ENCODE data around the gene SLC24A3. TPM values are rescaled to one million over a fixed set of nuclear protein-coding genes. Genes with fewer than 3 reads are reported as not detected.

SLC24A3 gene
- polyA plus RNA-seq, 1 donor: 9.9 TPM

GRCh38 chr20:19381947-19382346 is 169.5 kb downstream of the SLC24A3 start:
- DNase-seq: no peak
- Histone ChIP-seq H3K27ac (ENCODE audit: low read length) (no peak overlapping the region), H3K4me3 (ENCODE audit: low read length) (no peak overlapping the region), H3K36me3 (ENCODE audit: control insufficient read depth, insufficient read depth, low read length) (no peaks in the 10 kb centered on the region), H3K4me1 (ENCODE audit: control insufficient read depth, insufficient read depth, low read length) (no peaks in the 10 kb centered on the region), H3K27me3 (ENCODE audit: control insufficient read depth, insufficient read depth, low read length) (no peaks in the 10 kb centered on the region), H3K9me3 (ENCODE audit: control insufficient read depth, low read depth, low read length) (no peaks in the 10 kb centered on the region)
- WGBS (ENCODE audit: insufficient coverage, low lambda C conversion rate): 86% methylated on average over 4 of the region's 10 CpGs

DNA sequence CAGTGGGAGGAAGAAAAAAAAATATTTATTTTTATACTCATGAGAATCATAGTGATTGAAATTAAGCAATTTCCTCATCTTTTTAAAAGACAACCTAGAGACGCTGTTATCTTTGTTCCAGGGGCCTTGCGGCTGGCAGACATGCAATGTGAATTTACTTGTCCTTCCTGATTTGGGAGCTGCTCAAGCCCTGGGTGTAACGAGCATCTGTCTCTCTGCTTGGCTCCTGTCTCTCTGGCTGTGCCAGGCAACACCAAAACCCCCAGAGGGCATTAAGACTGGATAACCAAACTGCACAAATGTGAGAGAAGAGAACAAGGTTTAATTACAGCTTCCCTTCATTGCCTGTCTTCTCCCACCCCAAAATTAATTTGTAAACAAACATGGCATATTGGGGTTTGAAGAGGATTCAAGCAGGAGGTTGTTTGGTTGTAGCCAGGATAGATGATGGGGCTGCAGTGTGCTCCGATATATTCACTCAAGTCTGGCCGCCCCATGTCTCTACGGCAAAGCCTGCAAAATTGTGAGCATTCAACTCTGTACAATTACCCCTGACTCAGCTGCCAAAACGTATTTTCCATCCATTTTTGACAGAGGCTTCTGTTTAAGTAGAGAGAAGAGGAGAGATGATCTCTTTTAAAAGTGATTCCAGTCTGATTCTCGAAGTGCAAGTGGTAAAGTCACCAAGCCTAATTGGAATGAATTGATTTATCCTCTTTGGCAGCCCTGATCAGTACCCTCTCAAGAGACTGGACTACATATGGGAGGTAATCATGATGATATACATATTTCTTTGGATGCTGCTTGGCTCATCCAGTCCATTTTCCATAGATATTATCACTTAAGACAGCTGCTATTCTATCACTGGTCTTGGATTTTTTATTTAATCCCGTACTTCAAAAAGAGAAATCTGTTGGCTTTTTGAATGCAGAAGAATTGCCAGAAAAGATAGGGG is 170.2 kb downstream of the SLC24A3 start:
- H3K4me1 ChIP-seq (ENCODE audit: control insufficient read depth, insufficient read depth, low read length): no peaks in the 10 kb centered on the region
- no peaks in the 10 kb centered on the region for H3K36me3 ChIP-seq (ENCODE audit: control insufficient read depth, insufficient read depth, low read length)
- no peak for DNase-seq
- H3K9me3 ChIP-seq (ENCODE audit: control insufficient read depth, low read depth, low read length): no peaks in the 10 kb centered on the region
- no peak overlapping the region for H3K27ac ChIP-seq (ENCODE audit: low read length)
- no peak overlapping the region for H3K4me3 ChIP-seq (ENCODE audit: low read length)
- 83% methylated on average over 1 of the region's 9 CpGs for WGBS (ENCODE audit: insufficient coverage, low lambda C conversion rate)
- H3K27me3 ChIP-seq (ENCODE audit: control insufficient read depth, insufficient read depth, low read length): no peaks in the 10 kb centered on the region

GRCh38 chr20:19384940-19385339 is 172.5 kb downstream of the SLC24A3 start:
- Histone ChIP-seq H3K27me3 (ENCODE audit: control insufficient read depth, insufficient read depth, low read length) (no peaks in the 10 kb centered on the region), H3K4me1 (ENCODE audit: control insufficient read depth, insufficient read depth, low read length) (no peaks in the 10 kb centered on the region), H3K36me3 (ENCODE audit: control insufficient read depth, insufficient read depth, low read length) (no peaks in the 10 kb centered on the region), H3K9me3 (ENCODE audit: control insufficient read depth, low read depth, low read length) (no peaks in the 10 kb centered on the region), H3K4me3 (ENCODE audit: low read length) (no peak overlapping the region), H3K27ac (ENCODE audit: low read length) (no peak overlapping the region)
- no peak for DNase-seq

DNA sequence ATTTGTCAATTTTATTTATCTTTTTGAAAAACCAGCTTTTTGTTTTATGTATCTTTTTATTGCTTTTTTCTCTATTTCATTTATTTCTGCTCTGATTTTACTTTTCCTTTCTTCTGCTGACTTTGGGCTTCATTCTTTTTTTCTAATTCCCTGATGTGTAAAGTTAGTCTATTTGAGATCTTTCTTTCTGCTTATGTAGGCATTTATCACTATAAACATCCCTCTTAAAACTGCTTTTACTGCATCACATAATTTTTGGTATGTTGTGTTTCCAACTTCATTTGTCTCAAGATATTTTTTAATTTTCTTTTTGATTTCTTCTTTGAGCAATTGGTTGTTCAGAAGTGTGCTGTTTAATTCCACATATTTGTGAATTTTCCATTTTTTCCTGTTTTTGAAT is 174.8 kb downstream of the SLC24A3 start:
- no peaks in the 10 kb centered on the region for H3K9me3 ChIP-seq (ENCODE audit: control insufficient read depth, low read depth, low read length)
- DNase-seq: no peak
- no peak overlapping the region for H3K4me3 ChIP-seq (ENCODE audit: low read length)
- no peaks in the 10 kb centered on the region for H3K4me1 ChIP-seq (ENCODE audit: control insufficient read depth, insufficient read depth, low read length)
- H3K27me3 ChIP-seq (ENCODE audit: control insufficient read depth, insufficient read depth, low read length): no peaks in the 10 kb centered on the region
- no peak overlapping the region for H3K27ac ChIP-seq (ENCODE audit: low read length)
- no peaks in the 10 kb centered on the region for H3K36me3 ChIP-seq (ENCODE audit: control insufficient read depth, insufficient read depth, low read length)

DNA sequence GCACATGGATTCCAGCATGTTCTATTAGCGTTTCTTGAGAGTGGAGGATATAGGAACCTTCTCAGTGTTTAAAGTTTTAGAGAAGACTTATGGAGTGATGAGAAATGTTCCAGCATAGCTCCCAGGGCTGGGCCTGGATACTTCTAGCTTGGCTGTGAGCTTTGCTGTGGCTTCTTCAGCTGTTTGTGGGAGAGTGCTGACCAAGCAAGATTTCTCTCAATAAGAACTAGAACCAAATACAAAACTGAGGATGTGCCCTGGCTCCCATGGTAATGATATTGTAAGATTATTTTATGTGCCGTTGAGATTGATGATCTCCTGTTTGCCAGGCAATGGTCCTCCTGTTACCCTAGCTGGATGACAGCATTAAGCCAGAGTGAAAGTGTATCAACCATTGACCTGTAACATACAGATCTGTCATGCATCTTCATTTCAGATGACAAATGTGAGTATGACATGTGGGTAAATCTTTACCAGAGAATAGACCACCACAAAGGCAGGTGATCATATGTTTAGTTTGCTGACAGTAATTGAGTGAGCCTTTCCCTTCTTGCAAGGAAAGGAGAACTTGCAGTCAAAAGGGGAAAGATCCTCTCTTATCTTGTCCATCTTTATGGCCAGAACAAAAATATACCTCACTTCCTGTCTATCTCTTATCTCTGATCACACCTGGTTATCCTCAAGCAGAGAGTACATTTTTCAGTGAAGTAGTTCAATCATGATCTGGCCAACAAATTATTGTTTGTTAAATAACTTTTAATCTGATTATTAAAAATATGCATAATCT is 180.1 kb downstream of the SLC24A3 start:
- Histone ChIP-seq H3K27ac (ENCODE audit: low read length) (no peak overlapping the region), H3K36me3 (ENCODE audit: control insufficient read depth, insufficient read depth, low read length) (no peaks in the 10 kb centered on the region), H3K27me3 (ENCODE audit: control insufficient read depth, insufficient read depth, low read length) (no peaks in the 10 kb centered on the region), H3K9me3 (ENCODE audit: control insufficient read depth, low read depth, low read length) (no peaks in the 10 kb centered on the region), H3K4me1 (ENCODE audit: control insufficient read depth, insufficient read depth, low read length) (no peaks in the 10 kb centered on the region), H3K4me3 (ENCODE audit: low read length) (no peak overlapping the region)
- DNase-seq: no peak
- WGBS (ENCODE audit: insufficient coverage, low lambda C conversion rate): no CpG with 5 or more reads among the region's 2 CpGs

DNA sequence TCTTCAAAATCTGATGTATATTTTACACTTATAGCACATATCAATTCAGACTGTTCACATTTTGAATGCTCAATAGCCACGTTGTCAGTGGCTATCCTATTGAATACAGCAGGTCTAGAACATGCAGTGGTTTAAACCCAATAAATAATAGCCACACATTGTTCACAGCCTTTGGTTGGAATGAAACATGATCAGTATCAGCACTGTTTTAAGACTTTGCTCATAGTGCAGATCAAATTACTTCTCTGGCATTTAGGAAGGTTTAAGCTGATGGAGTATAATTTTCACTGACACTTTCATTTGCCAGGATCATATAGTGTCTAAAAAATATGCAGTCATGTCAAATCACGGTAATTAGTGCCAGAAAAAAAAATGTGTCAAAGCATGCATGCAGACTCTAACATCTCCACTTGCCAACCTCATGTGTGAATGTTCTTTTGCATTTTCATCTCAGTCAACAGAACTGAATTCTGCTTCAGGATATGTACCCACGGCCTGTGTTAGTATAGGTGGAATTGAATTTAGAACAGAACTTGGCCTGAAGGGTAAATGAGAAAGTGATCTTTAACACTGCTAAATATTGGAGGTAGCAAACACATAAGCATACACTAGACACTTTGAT is 184.1 kb downstream of the SLC24A3 start:
- Histone ChIP-seq H3K27ac (ENCODE audit: low read length) (no peak overlapping the region), H3K4me1 (ENCODE audit: control insufficient read depth, insufficient read depth, low read length) (no peaks in the 10 kb centered on the region), H3K27me3 (ENCODE audit: control insufficient read depth, insufficient read depth, low read length) (no peaks in the 10 kb centered on the region), H3K4me3 (ENCODE audit: low read length) (no peak overlapping the region), H3K36me3 (ENCODE audit: control insufficient read depth, insufficient read depth, low read length) (no peaks in the 10 kb centered on the region), H3K9me3 (ENCODE audit: control insufficient read depth, low read depth, low read length) (peaks cover 4% of the 10 kb centered on the region)
- 88% methylated on average over 1 of the region's 3 CpGs for WGBS (ENCODE audit: insufficient coverage, low lambda C conversion rate)
- no peak for DNase-seq

DNA sequence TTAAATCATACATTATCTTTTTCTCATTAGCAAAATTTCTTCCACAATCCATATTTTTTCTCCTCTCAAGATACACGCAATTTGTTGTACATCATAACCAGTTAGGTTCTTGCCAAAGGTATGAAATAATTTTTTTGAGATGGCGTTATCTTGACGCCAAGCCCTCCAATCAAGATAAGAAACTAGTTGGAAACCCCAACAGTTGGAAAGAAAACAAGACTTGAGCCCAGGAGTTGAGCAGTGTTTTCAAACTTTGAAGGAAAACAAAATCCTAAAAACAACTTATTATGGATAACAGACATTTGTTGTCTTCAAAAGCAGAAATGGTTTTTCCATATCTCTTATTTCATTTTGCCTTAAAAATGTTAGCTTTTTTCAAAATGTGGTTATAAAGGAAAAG is 184.8 kb downstream of the SLC24A3 start:
- Histone ChIP-seq H3K27ac (ENCODE audit: low read length) (no peak overlapping the region), H3K9me3 (ENCODE audit: control insufficient read depth, low read depth, low read length) (peaks cover 4% of the 10 kb centered on the region), H3K4me1 (ENCODE audit: control insufficient read depth, insufficient read depth, low read length) (no peaks in the 10 kb centered on the region), H3K27me3 (ENCODE audit: control insufficient read depth, insufficient read depth, low read length) (no peaks in the 10 kb centered on the region), H3K4me3 (ENCODE audit: low read length) (no peak overlapping the region), H3K36me3 (ENCODE audit: control insufficient read depth, insufficient read depth, low read length) (no peaks in the 10 kb centered on the region)
- 90% methylated on average over 3 of the region's 3 CpGs for WGBS (ENCODE audit: insufficient coverage, low lambda C conversion rate)
- no peak for DNase-seq

DNA sequence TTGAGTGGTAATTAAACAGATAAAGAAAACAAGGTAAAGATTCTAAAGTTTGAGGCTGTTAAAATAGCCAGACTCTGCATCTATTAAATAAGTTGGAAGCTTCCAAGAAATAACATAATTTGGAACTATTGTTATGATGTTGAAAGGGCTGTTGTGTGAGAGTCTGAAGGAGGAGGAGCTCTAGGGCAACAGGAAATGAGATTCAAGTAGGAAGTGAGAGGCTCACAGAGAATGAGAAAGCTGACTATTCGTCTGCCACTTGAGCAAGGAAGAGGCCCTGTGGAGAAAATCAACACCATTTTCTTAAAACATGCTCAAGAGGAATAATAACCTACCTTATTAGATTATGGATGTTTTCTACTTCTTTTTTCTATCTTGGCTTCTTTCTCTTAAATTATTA is 185.2 kb downstream of the SLC24A3 start:
- no peaks in the 10 kb centered on the region for H3K27me3 ChIP-seq (ENCODE audit: control insufficient read depth, insufficient read depth, low read length)
- WGBS (ENCODE audit: insufficient coverage, low lambda C conversion rate): 67% methylated on average over 1 of the region's 1 CpG
- H3K36me3 ChIP-seq (ENCODE audit: control insufficient read depth, insufficient read depth, low read length): no peaks in the 10 kb centered on the region
- peaks cover 4% of the 10 kb centered on the region for H3K9me3 ChIP-seq (ENCODE audit: control insufficient read depth, low read depth, low read length)
- H3K4me1 ChIP-seq (ENCODE audit: control insufficient read depth, insufficient read depth, low read length): no peaks in the 10 kb centered on the region
- no peak overlapping the region for H3K27ac ChIP-seq (ENCODE audit: low read length)
- no peak overlapping the region for H3K4me3 ChIP-seq (ENCODE audit: low read length)
- no peak for DNase-seq

DNA sequence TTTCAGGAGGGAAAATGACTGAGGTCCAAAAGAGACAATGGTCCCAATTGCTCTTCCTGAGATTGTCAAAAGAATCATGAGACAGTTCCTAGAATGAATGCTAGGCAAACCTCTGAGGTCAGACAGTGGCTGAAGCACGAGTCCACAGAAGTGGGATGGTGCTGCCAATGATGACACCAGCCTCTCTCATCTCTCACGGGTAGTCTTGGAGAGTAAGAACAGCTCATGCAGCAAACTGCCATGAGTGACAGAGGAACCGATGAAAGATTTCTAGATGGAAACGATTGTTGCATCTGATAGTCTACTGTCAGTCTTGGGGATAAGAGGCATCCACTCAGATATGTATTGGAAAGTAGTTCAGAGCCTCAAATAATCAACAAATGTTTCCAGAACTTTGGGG is 188.7 kb downstream of the SLC24A3 start:
- WGBS (ENCODE audit: insufficient coverage, low lambda C conversion rate): no CpG with 5 or more reads among the region's 4 CpGs
- Histone ChIP-seq H3K36me3 (ENCODE audit: control insufficient read depth, insufficient read depth, low read length) (no peaks in the 10 kb centered on the region), H3K27me3 (ENCODE audit: control insufficient read depth, insufficient read depth, low read length) (no peaks in the 10 kb centered on the region), H3K4me3 (ENCODE audit: low read length) (no peak overlapping the region), H3K4me1 (ENCODE audit: control insufficient read depth, insufficient read depth, low read length) (no peaks in the 10 kb centered on the region), H3K27ac (ENCODE audit: low read length) (no peak overlapping the region), H3K9me3 (ENCODE audit: control insufficient read depth, low read depth, low read length) (peaks cover 4% of the 10 kb centered on the region)
- no peak for DNase-seq

- no peaks in the 10 kb centered on the region for H3K9me3 ChIP-seq (ENCODE audit: control insufficient read depth, low read depth, low read length)
- H3K4me3 ChIP-seq (ENCODE audit: low read length): no peak overlapping the region
- no peaks in the 10 kb centered on the region for H3K4me1 ChIP-seq (ENCODE audit: control insufficient read depth, insufficient read depth, low read length)
- no peak overlapping the region for H3K27ac ChIP-seq (ENCODE audit: low read length)
- H3K36me3 ChIP-seq (ENCODE audit: control insufficient read depth, insufficient read depth, low read length): no peaks in the 10 kb centered on the region
- H3K27me3 ChIP-seq (ENCODE audit: control insufficient read depth, insufficient read depth, low read length): no peaks in the 10 kb centered on the region
- WGBS (ENCODE audit: insufficient coverage, low lambda C conversion rate): no CpG with 5 or more reads among the region's 4 CpGs
- no peak for DNase-seq
Measured at GRCh38 chr20:19403549-19403948, 191.1 kb downstream of the SLC24A3 start.
